Measurements from ENCODE around the gene CALHM3.

CALHM3 gene

GRCh38 chr10:103450201-103450695, 28.8 kb downstream of the CALHM3 start:
- no peak for DNase-seq (ENCODE audit: low read depth in 3 of 3)

GRCh38 chr10:103449208-103450144, 29.6 kb downstream of the CALHM3 start:
- no peak for DNase-seq (ENCODE audit: low read depth in 3 of 3)

- no peak for DNase-seq (ENCODE audit: low read depth in 3 of 3)
Observed at GRCh38 chr10:103448746-103449145, 30.3 kb downstream of the CALHM3 start.

GRCh38 chr10:103447187-103447586, 31.9 kb downstream of the CALHM3 start:
- DNase-seq (ENCODE audit: low read depth in 3 of 3) = no peak

GRCh38 chr10:103445767-103446567, 33.1 kb downstream of the CALHM3 start:
- no peak for DNase-seq (ENCODE audit: low read depth in 3 of 3)

- no peak for DNase-seq (ENCODE audit: low read depth in 3 of 3)
Observed at GRCh38 chr10:103445366-103445765, 33.7 kb downstream of the CALHM3 start.

- DNase-seq (ENCODE audit: low read depth in 3 of 3) = no peak
Observed at GRCh38 chr10:103444478-103444877, 34.6 kb downstream of the CALHM3 start.

GRCh38 chr10:103443475-103444185, 35.4 kb downstream of the CALHM3 start:
- DNase-seq (ENCODE audit: low read depth in 3 of 3) = no peak

- no peak for DNase-seq (ENCODE audit: low read depth in 3 of 3)
Observed at GRCh38 chr10:103442031-103442461, 37.0 kb downstream of the CALHM3 start.

GRCh38 chr10:103441611-103442010, 37.4 kb downstream of the CALHM3 start:
- no peak for DNase-seq (ENCODE audit: low read depth in 3 of 3)

GRCh38 chr10:103441206-103441605, 37.8 kb downstream of the CALHM3 start:
- DNase-seq (ENCODE audit: low read depth in 3 of 3) = no peak

- DNase-seq (ENCODE audit: low read depth in 3 of 3) = no peak
Observed at GRCh38 chr10:103440416-103440815, 38.6 kb downstream of the CALHM3 start.

- no peak for DNase-seq (ENCODE audit: low read depth in 3 of 3)
Observed at GRCh38 chr10:103439776-103440175, 39.3 kb downstream of the CALHM3 start.

GRCh38 chr10:103433858-103434257, 45.2 kb downstream of the CALHM3 start:
- no peak for DNase-seq (ENCODE audit: low read depth in 3 of 3)

GRCh38 chr10:103431902-103432301, 47.1 kb downstream of the CALHM3 start:
- no peak for DNase-seq (ENCODE audit: low read depth in 3 of 3)

- DNase-seq (ENCODE audit: low read depth in 3 of 3) = no peak
Observed at GRCh38 chr10:103429647-103430046, 49.4 kb downstream of the CALHM3 start.

- no peak for DNase-seq (ENCODE audit: low read depth in 3 of 3)
Observed at GRCh38 chr10:103428989-103429643, 49.9 kb downstream of the CALHM3 start.

- DNase-seq (ENCODE audit: low read depth in 3 of 3) = no peak
Observed at GRCh38 chr10:103427866-103428265, 51.2 kb downstream of the CALHM3 start.

GRCh38 chr10:103423748-103424147, 55.3 kb downstream of the CALHM3 start:
- DNase-seq (ENCODE audit: low read depth in 3 of 3) = no peak
